HepG2 (cell line): Measurements from ENCODE around the gene LDLR. TPM values are rescaled to one million over a fixed set of nuclear protein-coding genes. Genes with fewer than 3 reads are reported as not detected.

Experiments
- E2F1 ChIP-seq: sonication (generic); formaldehyde crosslinking; IDR thresholded peaks from 2 replicates; pipeline ENCODE4 v1.5.0; 2020; ENCODE audit warnings: missing genetic modification reagents
- EEA1 ChIP-seq: sonication (generic); formaldehyde crosslinking; IDR thresholded peaks from 2 replicates; pipeline ENCODE4 v1.5.1; 2020; ENCODE audit warnings: mild to moderate bottlenecking, missing genetic modification reagents, borderline replicate concordance
- FOXP1 ChIP-seq, 2 experiments: fragments of 450-650 bp in 1 of 2; IDR thresholded peaks; 2 replicates each; pipeline ENCODE4 v1.6.1; 2017 to 2018; ENCODE audit warnings: antibody characterized with exemption in 1 of 2
- HNRNPLL ChIP-seq: fragments of 200-400 bp; formaldehyde crosslinking; IDR thresholded peaks from 2 replicates; pipeline ENCODE4 v1.6.1; 2017; ENCODE audit warnings: mild to moderate bottlenecking, low read depth, low read length; ENCODE audit not compliant: poor library complexity, severe bottlenecking
- KDM1A ChIP-seq: IDR thresholded peaks from 2 replicates; pipeline ENCODE4 v1.6.1; 2016; ENCODE audit warnings: missing compliant biosample characterization
- SMAD1 ChIP-seq: sonication (generic); formaldehyde crosslinking; IDR thresholded peaks from 2 replicates; pipeline ENCODE4 v1.4.0; 2020; ENCODE audit warnings: missing genetic modification reagents, low read depth, mild to moderate bottlenecking, borderline replicate concordance
- SYNCRIP ChIP-seq: fragments of 200-400 bp; formaldehyde crosslinking; IDR thresholded peaks from 2 replicates; pipeline ENCODE4 v1.6.1; 2018; ENCODE audit warnings: mild to moderate bottlenecking, low read depth, low read length; ENCODE audit not compliant: insufficient read depth
- TFDP2 ChIP-seq: sonication (generic); formaldehyde crosslinking; IDR thresholded peaks from 2 replicates; pipeline ENCODE4 v1.4.0; 2020; ENCODE audit warnings: missing genetic modification reagents
- USF2 ChIP-seq, 2 experiments: sonication (generic) in 1 of 2; formaldehyde crosslinking in 1 of 2; IDR thresholded peaks; 2 replicates each; pipeline versions ENCODE4 v1.5.1 to v1.6.1; 2011 to 2020; ENCODE audit warnings: borderline replicate concordance in 1 of 2, low read depth in 1 of 2, low read length in 1 of 2, mild to moderate bottlenecking in 1 of 2, missing genetic modification reagents in 1 of 2, moderate library complexity in 1 of 2
- WIZ ChIP-seq: sonication (generic); formaldehyde crosslinking; IDR thresholded peaks from 2 replicates; pipeline ENCODE4 v1.5.1; 2020; ENCODE audit warnings: mild to moderate bottlenecking, missing genetic modification reagents
- ZFP82 ChIP-seq: sonication (generic); formaldehyde crosslinking; IDR thresholded peaks from 2 replicates; pipeline ENCODE4 v1.5.1; 2020; ENCODE audit warnings: mild to moderate bottlenecking, missing genetic modification reagents, borderline replicate concordance
- ZKSCAN8 ChIP-seq: IDR thresholded peaks from 2 replicates; pipeline ENCODE4 v1.6.1; 2016; ENCODE audit warnings: borderline replicate concordance, missing genetic modification reagents, missing compliant biosample characterization
- ZNF160 ChIP-seq: sonication (generic); formaldehyde crosslinking; IDR thresholded peaks from 2 replicates; pipeline ENCODE4 v1.8.0; 2022; ENCODE audit warnings: mild to moderate bottlenecking, inconsistent platforms, missing genetic modification reagents
- ZNF24 ChIP-seq: fragments of 450-650 bp; IDR thresholded peaks from 2 replicates; pipeline ENCODE4 v1.6.1; 2017; ENCODE audit warnings: antibody characterized with exemption, mild to moderate bottlenecking
- ZNF275 ChIP-seq: sonication (generic); formaldehyde crosslinking; IDR thresholded peaks from 2 replicates; pipeline ENCODE4 v1.8.0; 2022; ENCODE audit warnings: missing genetic modification reagents, mild to moderate bottlenecking, inconsistent platforms, borderline replicate concordance
- ZNF609 ChIP-seq: sonication (generic); formaldehyde crosslinking; IDR thresholded peaks from 2 replicates; pipeline ENCODE4 v1.4.0; 2020; ENCODE audit warnings: mild to moderate bottlenecking, missing genetic modification reagents, borderline replicate concordance
- polyA plus RNA-seq, 8 experiments: library from polyadenylated mRNA; depleted of rRNA in 3 of 8; stranded (reverse) in 7 of 8; unstranded in 1 of 8; fragments of >200 nt; fragmentation: Illumina TruSeq in 4 of 8; extraction: Trizol in 4 of 8; gene quantifications; 2 replicates each; pipeline versions ENCODE4 v1.2.1 to v1.2.3, GENCODE V29; 2011 to 2016; ENCODE audit warnings: low read depth in 4 of 8, missing spikeins in 1 of 8, mixed read lengths in 1 of 8; ENCODE audit not compliant: insufficient read depth in 1 of 8
- total RNA-seq, 5 experiments: library from RNA; depleted of rRNA; stranded (reverse); fragments of >200 nt; fragmentation: Illumina TruSeq; extraction: Trizol; gene quantifications; 2 replicates each; pipeline ENCODE4 v1.2.3, GENCODE V29; 2016; ENCODE audit warnings: low read depth in 1 of 5

LDLR gene
- total and polyA plus RNA-seq, 2 of the 13 experiments (the other 11 are each of a cell fraction or from before 2014, with no cell fraction given) = 51.6 to 92.5 TPM

GRCh38 chr19:11090264-11090996, 1.2 kb downstream of the LDLR start (continued):
- TF ChIP-seq SYNCRIP = no peak
- TF ChIP-seq ZFP82 (CRISPR knock-in tag) = no peak
- TF ChIP-seq ZNF160 (CRISPR knock-in tag) = no peak
- no peak for TF ChIP-seq WIZ (CRISPR knock-in tag)
- no peak for TF ChIP-seq EEA1 (CRISPR knock-in tag)
- peak; percentile 42; the same call in 1 of the 2 replicates for TF ChIP-seq ZNF609
- TF ChIP-seq KDM1A (CRISPR knock-in tag) = no peak
- no peak for TF ChIP-seq SMAD1 (CRISPR knock-in tag)
- peak; percentile 16; the same call in 1 of the 2 replicates for TF ChIP-seq TFDP2
- no peak for TF ChIP-seq ZNF24
- no peak for TF ChIP-seq E2F1 (CRISPR knock-in tag)
- TF ChIP-seq FOXP1 (IDR thresholded peaks at IDR 0.05) = no peak
- 0 out of 2 replicates have a peak, but pooled peaks have one; percentile 22 for TF ChIP-seq FOXP1 (CRISPR knock-in tag; IDR thresholded peaks at IDR 0.05)
- no peak for TF ChIP-seq ZKSCAN8 (CRISPR knock-in tag)
- no peak for TF ChIP-seq USF2 (IDR thresholded peaks at IDR 0.05; ENCODE audit: low read depth, low read length)
- no peak for TF ChIP-seq USF2 (CRISPR knock-in tag; IDR thresholded peaks at IDR 0.05; ENCODE audit: borderline replicate concordance)
- TF ChIP-seq HNRNPLL = peak; percentile 18
- TF ChIP-seq ZNF275 (CRISPR knock-in tag) = 0 out of 2 replicates have a peak, but pooled peaks have one; percentile 46
